H1 (cell line): ENCODE results near the gene CUZD1. TPM values are rescaled to one million over a fixed set of nuclear protein-coding genes. Genes with fewer than 3 reads are reported as not detected.
A peak's percentile ranks its signal among the peaks of the same experiment; 100 is the strongest.

Experiments
- CTCF ChIA-PET: fragments of 300-600 bp; sonication (Branson Sonifier 250); formaldehyde crosslinking; loops from one replicate; lab custom pipeline; 2021; ENCODE audit not compliant: partially characterized antibody; lab: Charles Lee
- POLR2A ChIA-PET: fragments of 300-600 bp; sonication (Branson Sonifier 250); formaldehyde crosslinking; loops from one replicate; lab custom pipeline; 2021; ENCODE audit warnings: inconsistent platforms; ENCODE audit not compliant: partially characterized antibody; lab: Charles Lee
- DNase-seq, 2 experiments: peaks; one replicate each; pipeline versions ENCODE4 v3.0.0 to v3.0.0-alpha.2; 2010 to 2022; ENCODE audit warnings: low spot score in 2 of 2, low read depth in 1 of 2, mixed read lengths in 1 of 2
- FAIRE-seq: peaks from 2 replicates; lab custom pipeline; 2011; peaks lifted over from hg19 to GRCh38; lab: Jason Lieb, UNC
- H2AFZ ChIP-seq: 2 replicates; pipeline ENCODE4 v1.8.1; 2012; ENCODE audit warnings: low read length, inconsistent platforms
- H2AK5ac ChIP-seq: 2 replicates; pipeline ENCODE4 v1.6.1; 2013; ENCODE audit warnings: low read depth, low read length
- H2BK120ac ChIP-seq: replicated peaks from 2 replicates; pipeline ENCODE3; 2013; ENCODE audit warnings: low read depth, low read length, inconsistent platforms
- H2BK12ac ChIP-seq: 2 replicates; pipeline ENCODE4 v1.6.1; 2013; ENCODE audit warnings: low read depth, low read length
- H2BK15ac ChIP-seq: 2 replicates; pipeline ENCODE4 v1.6.1; 2013; ENCODE audit warnings: low read length
- H2BK20ac ChIP-seq: 2 replicates; pipeline ENCODE4 v1.6.1; 2013; ENCODE audit warnings: low read length
- H2BK5ac ChIP-seq: 2 replicates; pipeline ENCODE4 v1.6.1; 2013; ENCODE audit warnings: low read depth, low read length
- H3K14ac ChIP-seq: 2 replicates; pipeline ENCODE4 v1.6.1; 2013; ENCODE audit warnings: inconsistent platforms; ENCODE audit not compliant: insufficient read length
- H3K18ac ChIP-seq: 2 replicates; pipeline ENCODE4 v1.6.1; 2013; ENCODE audit warnings: low read length; ENCODE audit errors: extremely low read depth
- H3K23ac ChIP-seq: 2 replicates; pipeline ENCODE4 v1.6.1; 2013; ENCODE audit warnings: inconsistent platforms; ENCODE audit not compliant: insufficient read length
- H3K23me2 ChIP-seq: 2 replicates; pipeline ENCODE4 v1.6.1; 2013; ENCODE audit warnings: low read depth, low read length
- H3K27ac ChIP-seq: 2 replicates; pipeline ENCODE4 v1.6.1; 2011; ENCODE audit warnings: low read depth, low read length, inconsistent platforms
- H3K27me3 ChIP-seq, 4 experiments: replicated peaks in 1 of 4; 1 replicate in 1 of 4; 2 replicates in 3 of 4; pipeline versions ENCODE4 v1.6.1 to v1.8.1; 2011 to 2013; ENCODE audit warnings: low read length in 3 of 4, mild to moderate bottlenecking in 3 of 4, inconsistent platforms in 2 of 4, mixed read lengths in 2 of 4, moderate library complexity in 1 of 4; ENCODE audit not compliant: control insufficient read depth in 3 of 4, insufficient read depth in 3 of 4; ENCODE audit errors: extremely low read depth in 1 of 4
- H3K36me3 ChIP-seq, 4 experiments: 2 replicates each; pipeline versions ENCODE4 v1.6.1 to v1.8.1; 2011 to 2013; ENCODE audit warnings: mild to moderate bottlenecking in 4 of 4, low read length in 3 of 4, moderate library complexity in 2 of 4, control low read depth in 1 of 4, inconsistent platforms in 1 of 4; ENCODE audit not compliant: insufficient read depth in 4 of 4, control insufficient read depth in 2 of 4
- H3K4ac ChIP-seq: replicated peaks from 2 replicates; pipeline ENCODE3; 2013; ENCODE audit warnings: low read length, low read depth, mixed read lengths, inconsistent platforms; ENCODE audit not compliant: insufficient read length
- H3K4me1 ChIP-seq, 4 experiments: replicated peaks in 1 of 4; 1 replicate in 1 of 4; 2 replicates in 3 of 4; pipeline versions ENCODE4 v1.6.1 to v1.8.1; 2011 to 2013; ENCODE audit warnings: low read length in 3 of 4, inconsistent platforms in 2 of 4, mixed read lengths in 1 of 4; ENCODE audit not compliant: insufficient read depth in 4 of 4, control insufficient read depth in 3 of 4
- H3K4me2 ChIP-seq, 2 experiments: 2 replicates each; pipeline versions ENCODE4 v1.6.1 to v1.8.1; 2011 to 2013; ENCODE audit warnings: low read depth in 2 of 2, low read length in 2 of 2, control low read depth in 1 of 2, inconsistent platforms in 1 of 2, mild to moderate bottlenecking in 1 of 2; ENCODE audit not compliant: insufficient read depth in 1 of 2
- H3K4me3 ChIP-seq, 4 experiments: fragments of 200-600, 300-600 bp in 1 of 4; sonication (generic), shearing (Covaris generic), sonication (Bioruptor Twin) in 1 of 4; 2 replicates each; pipeline versions ENCODE4 v1.5.1 to v1.8.1; 2011 to 2016; ENCODE audit warnings: low read length in 4 of 4, low read depth in 3 of 4, control low read depth in 2 of 4, inconsistent platforms in 2 of 4, mild to moderate bottlenecking in 2 of 4, mixed read lengths in 1 of 4, moderate library complexity in 1 of 4; ENCODE audit not compliant: insufficient read depth in 2 of 4; ENCODE audit errors: extremely low read depth in 1 of 4
- H3K56ac ChIP-seq: replicated peaks from 2 replicates; pipeline ENCODE3; 2013; ENCODE audit warnings: low read depth, mild to moderate bottlenecking, mixed read lengths, low read length, inconsistent platforms; ENCODE audit not compliant: insufficient read length
- H3K79me1 ChIP-seq: 2 replicates; pipeline ENCODE4 v1.6.1; 2013; ENCODE audit warnings: low read depth, low read length, control low read depth
- H3K79me2 ChIP-seq, 2 experiments: 2 replicates each; pipeline versions ENCODE4 v1.6.1 to v1.8.1; 2012 to 2013; ENCODE audit warnings: low read length in 2 of 2, mild to moderate bottlenecking in 2 of 2, inconsistent platforms in 1 of 2; ENCODE audit not compliant: insufficient read depth in 2 of 2, control insufficient read depth in 1 of 2
- H3K9ac ChIP-seq, 4 experiments: replicated peaks in 1 of 4; 1 replicate in 1 of 4; 2 replicates in 3 of 4; pipeline versions ENCODE4 v1.6.1 to v1.8.1; 2011 to 2013; ENCODE audit warnings: low read depth in 3 of 4, low read length in 3 of 4, control low read depth in 2 of 4, mild to moderate bottlenecking in 2 of 4, moderate library complexity in 2 of 4, inconsistent platforms in 1 of 4; ENCODE audit errors: extremely low read depth in 1 of 4
- H3K9me3 ChIP-seq, 2 experiments: 2 replicates each; pipeline versions ENCODE4 v1.6.1 to v1.8.1; 2012 to 2013; ENCODE audit warnings: mild to moderate bottlenecking in 2 of 2, moderate library complexity in 2 of 2, control low read depth in 1 of 2, inconsistent platforms in 1 of 2, low read depth in 1 of 2, low read length in 1 of 2, mixed read lengths in 1 of 2; ENCODE audit not compliant: insufficient read depth in 2 of 2
- H4K20me1 ChIP-seq, 2 experiments: replicated peaks in 1 of 2; 2 replicates each; pipeline versions ENCODE3 to v1.8.1; 2011 to 2013; ENCODE audit warnings: inconsistent platforms in 2 of 2, low read length in 2 of 2, mild to moderate bottlenecking in 1 of 2; ENCODE audit not compliant: insufficient read depth in 2 of 2, control insufficient read depth in 1 of 2
- H4K5ac ChIP-seq: 2 replicates; pipeline ENCODE4 v1.6.1; 2013; ENCODE audit warnings: low read length, low read depth, mixed read lengths, inconsistent platforms; ENCODE audit not compliant: insufficient read length
- H4K8ac ChIP-seq: 2 replicates; pipeline ENCODE4 v1.8.0; 2013; ENCODE audit warnings: mild to moderate bottlenecking, moderate library complexity, low read length, inconsistent platforms; ENCODE audit not compliant: insufficient read depth; ENCODE audit errors: extremely low read depth
- H4K91ac ChIP-seq: replicated peaks from 2 replicates; pipeline ENCODE3; 2013; ENCODE audit warnings: low read length, mixed read lengths, inconsistent platforms; ENCODE audit not compliant: insufficient read length
- ATF2 ChIP-seq: IDR thresholded peaks from 2 replicates; pipeline ENCODE4 v1.6.1; 2012; ENCODE audit warnings: low read length, inconsistent platforms
- ATF3 ChIP-seq: IDR thresholded peaks from 2 replicates; pipeline ENCODE4 v1.6.1; 2011; ENCODE audit warnings: low read depth, mild to moderate bottlenecking, low read length; ENCODE audit not compliant: insufficient read depth
- EP300 ChIP-seq, 2 experiments: IDR thresholded peaks; 1 replicate in 1 of 2; 2 replicates in 1 of 2; pipeline ENCODE4 v1.6.1; 2011 to 2012; ENCODE audit warnings: low read depth in 2 of 2, low read length in 2 of 2, mild to moderate bottlenecking in 2 of 2, borderline replicate concordance in 1 of 2, inconsistent platforms in 1 of 2, moderate library complexity in 1 of 2
- KDM1A ChIP-seq: fragments of 200-600, 300-600 bp; sonication (generic); IDR thresholded peaks from 2 replicates; pipeline ENCODE4 v1.7.1; 2016; ENCODE audit warnings: mild to moderate bottlenecking, low read length, borderline replicate concordance
- SIN3A ChIP-seq, 2 experiments: IDR thresholded peaks in 1 of 2; conservative IDR thresholded peaks in 1 of 2; 2 replicates each; pipeline ENCODE4 v1.6.1; 2011 to 2012; ENCODE audit warnings: low read length in 2 of 2, improper control_type of control experiment in 1 of 2, low read depth in 1 of 2, mild to moderate bottlenecking in 1 of 2
- TAF7 ChIP-seq: optimal IDR thresholded peaks from 2 replicates; pipeline ENCODE3; 2011; ENCODE audit warnings: low read depth, mild to moderate bottlenecking, inconsistent platforms, low read length, moderate library complexity, borderline replicate concordance
- USF2 ChIP-seq: IDR thresholded peaks from 2 replicates; pipeline ENCODE4 v1.6.1; 2011; ENCODE audit warnings: low read length, improper control_type of control experiment
- WGBS, 2 experiments: shearing (Covaris generic) in 1 of 2; methylation state at CpG; one replicate each; pipeline versions ENCODE4 v1.1.6 to v1.1.7; 2013 to 2015; ENCODE audit warnings: low lambda C conversion rate in 2 of 2, mixed read lengths in 2 of 2, inconsistent platforms in 1 of 2, low coverage in 1 of 2, missing lambda C conversion rate in 1 of 2; ENCODE audit not compliant: insufficient replicate concordance in 2 of 2, insufficient coverage in 1 of 2, insufficient read length in 1 of 2; ENCODE audit errors: extremely low coverage in 1 of 2, missing lambda C conversion rate in 1 of 2; 5-methylcytosine and 5-hydroxymethylcytosine counted together
- polyA plus RNA-seq, 7 experiments: library from polyadenylated mRNA; depleted of rRNA in 3 of 7; stranded (reverse) in 5 of 7; unstranded in 2 of 7; fragments of >200 nt in 5 of 7; fragments of 200-250 nt in 2 of 7; gene quantifications; 1 replicate in 5 of 7; 2 replicates in 1 of 7; 4 replicates in 1 of 7; pipeline versions ENCODE4 v1.2.1 to v1.2.3, GENCODE V29; 2011 to 2013; ENCODE audit warnings: missing spikeins in 2 of 7, mixed read lengths in 2 of 7
- total RNA-seq: library from RNA; stranded (reverse); fragmentation: NEBNext Ultra II Directional; extraction: Animal tissue kit (Norgen Biotek cat#: 25700); gene quantifications from 2 replicates; pipeline ENCODE4 v1.2.1, GENCODE V29; 2021

Gene CUZD1
- total and polyA plus RNA-seq, 2 of the 8 experiments (the other 6 are each of a cell fraction or from before 2014, with no cell fraction given): 11.9 to 30.0 TPM

GRCh38 chr10:122878799-122879338 lies 33.2 kb upstream of the CUZD1 start:
- H3K36me3 ChIP-seq: no peaks in the 10 kb centered on the region
- H4K5ac ChIP-seq: peak overlapping the region; percentile 29
- H2AK5ac ChIP-seq: peak overlapping the region; percentile 17; the same call in 1 of the 2 replicates
- ChIA-PET POLR2A (interaction anchor here (0.7 to 1.1 kb wide), 2 partner anchors 15 to 21 kb away, joined by 3 to 4 read pairs; no protein-coding TSS in a partner anchor), CTCF (interaction anchor here (1.1 kb wide), 1 partner anchor 26 kb away, joined by 4 read pairs; no protein-coding TSS in a partner anchor)
- DNase-seq (no peak), FAIRE-seq (no peak)
- 90% methylated on average over 14 of the region's 14 CpGs; no CpG with 5 or more reads in 1 of the 2 experiments for WGBS, 2 experiments
- H3K23ac ChIP-seq: no peak overlapping the region
- no peak overlapping the region for H3K14ac ChIP-seq
- peak overlapping the region in 1 of 2 experiments; percentile 50; a peak in 2 of 4 replicates for H3K4me2 ChIP-seq
- H3K4me1 ChIP-seq: peaks cover 5 to 29% (median 16%) of the 10 kb centered on the region in 4 experiments
- peak overlapping the region; percentile 61 for H2BK120ac ChIP-seq
- H3K9me3 ChIP-seq: no peaks in the 10 kb centered on the region; a peak in 1 of 4 replicates
- no peaks in the 10 kb centered on the region for H4K20me1 ChIP-seq
- peak overlapping the region; percentile 68 for H4K8ac ChIP-seq
- H2BK5ac ChIP-seq: 0 out of 2 replicates have a peak overlapping the region, but pooled peaks have one; percentile 8
- peak overlapping the region; percentile 89 for H4K91ac ChIP-seq
- no peaks in the 10 kb centered on the region for H3K79me2 ChIP-seq
- H3K18ac ChIP-seq: peak overlapping the region; percentile 19; the same call in 1 of the 2 replicates
- no peaks in the 10 kb centered on the region for H3K79me1 ChIP-seq
- H2BK20ac ChIP-seq: peak overlapping the region; percentile 16
- peak overlapping the region in 1 of 4 experiments; percentile 6; a peak in 1 of 8 replicates for H3K4me3 ChIP-seq
- peak overlapping the region; percentile 73; the same call in 1 of the 2 replicates for H2BK15ac ChIP-seq
- H3K27me3 ChIP-seq: peaks cover 0 to 3% (median 0%) of the 10 kb centered on the region in 4 experiments; a peak in 3 of 7 replicates
- H3K56ac ChIP-seq: peak overlapping the region; percentile 26
- no peak overlapping the region for H3K9ac ChIP-seq
- no peak overlapping the region for H3K27ac ChIP-seq
- peak overlapping the region; percentile 75; the same call in 1 of the 2 replicates for H2BK12ac ChIP-seq
- no peaks in the 10 kb centered on the region; the same call in 1 of the 2 replicates for H3K23me2 ChIP-seq
- H2AFZ ChIP-seq: no peak overlapping the region
- H3K4ac ChIP-seq: no peak overlapping the region
- TF ChIP-seq EP300 (IDR thresholded peaks at IDR 0.05; ENCODE audit: borderline replicate concordance in 1 of 2, low read depth in 2 of 2, low read length in 2 of 2) (no peak), TAF7 (no peak), SIN3A (conservative IDR thresholded peaks at IDR 0.05 in 1 of 2, IDR thresholded peaks at IDR 0.05 in 1 of 2; ENCODE audit: low read depth in 1 of 2, low read length in 2 of 2) (no peak), KDM1A (no peak), ATF3 (no peak), ATF2 (no peak), USF2 (no peak)
